ENCODE measurements around the gene TTLL8.

GRCh38 chr22:50085211-50085972, 27.3 kb upstream of the TTLL8 start, which contains the start of gene MLC1:
- TF ChIP-seq, protein P1, sequence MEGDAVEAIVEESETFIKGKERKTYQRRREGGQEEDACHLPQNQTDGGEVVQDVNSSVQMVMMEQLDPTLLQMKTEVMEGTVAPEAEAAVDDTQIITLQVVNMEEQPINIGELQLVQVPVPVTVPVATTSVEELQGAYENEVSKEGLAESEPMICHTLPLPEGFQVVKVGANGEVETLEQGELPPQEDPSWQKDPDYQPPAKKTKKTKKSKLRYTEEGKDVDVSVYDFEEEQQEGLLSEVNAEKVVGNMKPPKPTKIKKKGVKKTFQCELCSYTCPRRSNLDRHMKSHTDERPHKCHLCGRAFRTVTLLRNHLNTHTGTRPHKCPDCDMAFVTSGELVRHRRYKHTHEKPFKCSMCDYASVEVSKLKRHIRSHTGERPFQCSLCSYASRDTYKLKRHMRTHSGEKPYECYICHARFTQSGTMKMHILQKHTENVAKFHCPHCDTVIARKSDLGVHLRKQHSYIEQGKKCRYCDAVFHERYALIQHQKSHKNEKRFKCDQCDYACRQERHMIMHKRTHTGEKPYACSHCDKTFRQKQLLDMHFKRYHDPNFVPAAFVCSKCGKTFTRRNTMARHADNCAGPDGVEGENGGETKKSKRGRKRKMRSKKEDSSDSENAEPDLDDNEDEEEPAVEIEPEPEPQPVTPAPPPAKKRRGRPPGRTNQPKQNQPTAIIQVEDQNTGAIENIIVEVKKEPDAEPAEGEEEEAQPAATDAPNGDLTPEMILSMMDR (IDR thresholded peaks at IDR 0.05; ENCODE audit: poor library complexity): no peak
- TF ChIP-seq EZH2phosphoT487 (IDR thresholded peaks at IDR 0.05; ENCODE audit: low read depth, severe bottlenecking, unreplicated experiment): no peak
